HG02981 (cell line): ENCODE measurements around the gene HOXA4.

Source experiments
- ATAC-seq: cut with Tn5 transposase; IDR thresholded peaks from one replicate; pipeline ENCODE4 v1.9.1; 2021; ENCODE audit warnings: mild to moderate bottlenecking, moderate library complexity; ENCODE audit not compliant: unreplicated experiment

The HOXA4 gene

GRCh38 chr7:27130540-27131389 is at the start of gene HOXA4:
TSS of gene HOXA4 (minus strand) at chr7:27130757. CDS start at chr7:27130733, 24 bp downstream.
- ATAC-seq: peak; percentile 50

GRCh38 chr7:27179503-27180430 is 49.2 kb upstream of the HOXA4 start:
- no peak for ATAC-seq

- ATAC-seq: no peak
Measured at GRCh38 chr7:27179030-27179429, 48.5 kb upstream of the HOXA4 start.

- ATAC-seq: no peak
Measured at GRCh38 chr7:27178366-27178765, 47.8 kb upstream of the HOXA4 start.

- ATAC-seq: no peak
Measured at GRCh38 chr7:27177795-27178320, 47.3 kb upstream of the HOXA4 start.

- ATAC-seq: no peak
Measured at GRCh38 chr7:27176962-27177794, 46.6 kb upstream of the HOXA4 start.

- ATAC-seq: no peak
Measured at GRCh38 chr7:27176524-27176845, 45.9 kb upstream of the HOXA4 start.

GRCh38 chr7:27175626-27176523 is 45.3 kb upstream of the HOXA4 start:
- ATAC-seq: no peak

GRCh38 chr7:27174874-27175625 is 44.5 kb upstream of the HOXA4 start:
- no peak for ATAC-seq

- no peak for ATAC-seq
Measured at GRCh38 chr7:27173956-27174873, 43.7 kb upstream of the HOXA4 start, which contains the start of gene HOXA10. TSS of gene HOXA10 (minus strand) at chr7:27174320. CDS start at chr7:27174306, 14 bp downstream.

- ATAC-seq: no peak
Measured at GRCh38 chr7:27173511-27173955, 43.0 kb upstream of the HOXA4 start.

- ATAC-seq: no peak
Measured at GRCh38 chr7:27172823-27173510, 42.4 kb upstream of the HOXA4 start.

GRCh38 chr7:27172315-27172774 is 41.8 kb upstream of the HOXA4 start:
- no peak for ATAC-seq

GRCh38 chr7:27171637-27172314 is 41.2 kb upstream of the HOXA4 start:
- ATAC-seq: no peak

- ATAC-seq: no peak
Measured at GRCh38 chr7:27171325-27171636, 40.7 kb upstream of the HOXA4 start.

- no peak for ATAC-seq
Measured at GRCh38 chr7:27170426-27171324, 40.1 kb upstream of the HOXA4 start.
